MCF 10A (cell line): ENCODE results near the gene TANC2. TPM values are rescaled to one million over a fixed set of nuclear protein-coding genes. Genes with fewer than 3 reads are reported as not detected.

Experiments
- BruUV-seq: library from RNA; stranded (reverse); fragments of 400-500 nt; replicated peaks from 2 replicates; lab custom pipeline; 2021; lab: Mats Ljungman, UMichigan
- CTCF ChIA-PET: fragments of 300-600 bp; sonication (Branson Sonifier 250); formaldehyde crosslinking; extraction: SDS; loops from one replicate; lab custom pipeline; 2021; ENCODE audit warnings: antibody characterized with exemption, inconsistent platforms; lab: Yijun Ruan, JAX
- POLR2A ChIA-PET: fragments of 300-600, 350-650 bp; sonication (Branson Sonifier 250); formaldehyde crosslinking; extraction: SDS; loops from one replicate; lab custom pipeline; 2020; ENCODE audit warnings: antibody characterized with exemption, inconsistent platforms; lab: Yijun Ruan, JAX
- DNase-seq: peaks from one replicate; pipeline ENCODE4 v3.0.0-alpha.2; 2018; ENCODE audit not compliant: unreplicated experiment
- H3K27ac Mint-ChIP-seq: one replicate; pipeline ENCODE4 v1.8.0; 2022; ENCODE audit warnings: mild to moderate bottlenecking, low read depth, mixed read lengths; ENCODE audit not compliant: unreplicated experiment
- H3K27me3 Mint-ChIP-seq: one replicate; pipeline ENCODE4 v1.8.0; 2022; ENCODE audit warnings: mixed read lengths; ENCODE audit not compliant: insufficient read depth, unreplicated experiment
- H3K36me3 Mint-ChIP-seq: one replicate; pipeline ENCODE4 v1.8.0; 2022; ENCODE audit warnings: mild to moderate bottlenecking, moderate library complexity, mixed read lengths; ENCODE audit not compliant: insufficient read depth, unreplicated experiment
- H3K4me1 Mint-ChIP-seq: one replicate; pipeline ENCODE4 v1.8.0; 2022; ENCODE audit warnings: mixed read lengths; ENCODE audit not compliant: insufficient read depth, unreplicated experiment
- H3K4me3 Mint-ChIP-seq: one replicate; pipeline ENCODE4 v1.8.0; 2022; ENCODE audit warnings: mild to moderate bottlenecking, moderate library complexity, mixed read lengths; ENCODE audit not compliant: unreplicated experiment
- H3K9me3 Mint-ChIP-seq: one replicate; pipeline ENCODE4 v1.8.0; 2022; ENCODE audit warnings: mixed read lengths; ENCODE audit not compliant: unreplicated experiment
- CTCF ChIP-seq: fragments of 200-600 bp; IDR thresholded peaks from one replicate; pipeline ENCODE4 v1.8.0; 2022; ENCODE audit warnings: antibody characterized with exemption, mild to moderate bottlenecking; ENCODE audit not compliant: unreplicated experiment
- intact Hi-C: fragments of 100-400 bp; cut with micrococcal nuclease; formaldehyde crosslinking; loops from 2 replicates; pipeline ENCODE4 v1.14.1; 2022
- total RNA-seq: library from RNA; stranded (reverse); gene quantifications from 2 replicates; pipeline ENCODE4 v1.2.3, GENCODE V29; 2022

Gene TANC2
- total RNA-seq, 1 experiment from 2014 or later: 141 TPM

DNA sequence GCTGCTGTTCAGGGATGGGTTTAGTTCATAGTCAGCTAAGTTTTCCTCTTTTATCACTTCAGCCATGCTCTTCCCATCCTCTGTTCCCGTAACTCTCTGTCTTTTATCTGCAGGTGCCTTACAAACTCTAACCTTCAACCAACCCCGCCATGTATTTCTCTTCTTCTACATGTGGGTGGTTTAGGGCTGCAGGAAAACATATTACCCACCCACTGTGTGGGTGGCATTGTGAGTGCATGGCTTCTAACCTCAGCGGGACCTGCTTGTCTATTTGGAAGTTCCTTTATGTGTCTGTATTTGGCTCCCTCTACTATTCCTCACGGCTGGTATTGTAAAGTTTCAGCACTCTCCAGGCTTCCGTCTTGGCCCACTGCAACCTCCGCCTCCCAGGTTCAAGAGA lies 39.0 kb upstream of the TANC2 start:
- POLR2A ChIA-PET: no interaction called here
- Mint-ChIP-seq H3K36me3 (no peaks in the 10 kb centered on the region), H3K4me3 (no peak overlapping the region), H3K27me3 (no peaks in the 10 kb centered on the region), H3K27ac (no peak overlapping the region), H3K9me3 (no peaks in the 10 kb centered on the region), H3K4me1 (no peaks in the 10 kb centered on the region)
- BruUV-seq: no TSS peak
- intact Hi-C loops: no loop called here
- no peak for DNase-seq
- CTCF ChIA-PET: no interaction called here
- no peak for TF ChIP-seq CTCF

GRCh38 chr17:62929320-62929719 lies 36.7 kb upstream of the TANC2 start:
- ChIA-PET POLR2A (interaction anchor here (1.1 kb wide), 1 partner anchor 46 kb away, joined by 4 read pairs; no protein-coding TSS in a partner anchor), CTCF (interaction anchor here (0.8 kb wide), 1 partner anchor 10 kb away, joined by 3 read pairs; no protein-coding TSS in a partner anchor)
- DNase-seq: no peak

GRCh38 chr17:62931101-62931500 lies 34.9 kb upstream of the TANC2 start:
- Mint-ChIP-seq H3K27me3 (no peaks in the 10 kb centered on the region), H3K9me3 (no peaks in the 10 kb centered on the region), H3K27ac (no peak overlapping the region), H3K4me3 (no peak overlapping the region), H3K4me1 (no peaks in the 10 kb centered on the region), H3K36me3 (no peaks in the 10 kb centered on the region)
- CTCF ChIA-PET: no interaction called here
- intact Hi-C loops: no loop called here
- DNase-seq: no peak
- no peak for TF ChIP-seq CTCF
- POLR2A ChIA-PET: no interaction called here
- BruUV-seq: no TSS peak

More at GRCh38 chr17:62929320-62929719, 36.7 kb upstream of the TANC2 start:
- Mint-ChIP-seq H3K36me3 (no peaks in the 10 kb centered on the region), H3K4me1 (no peaks in the 10 kb centered on the region), H3K4me3 (no peak overlapping the region), H3K27ac (no peak overlapping the region), H3K9me3 (no peaks in the 10 kb centered on the region), H3K27me3 (no peaks in the 10 kb centered on the region)
- intact Hi-C loops: no loop called here
- no TSS peak for BruUV-seq
- no peak for TF ChIP-seq CTCF

- Mint-ChIP-seq H3K27me3 (no peaks in the 10 kb centered on the region), H3K4me3 (no peak overlapping the region), H3K9me3 (no peaks in the 10 kb centered on the region), H3K36me3 (no peaks in the 10 kb centered on the region), H3K27ac (no peak overlapping the region), H3K4me1 (no peaks in the 10 kb centered on the region)
- intact Hi-C loops: no loop called here
- DNase-seq: no peak
- POLR2A ChIA-PET: interaction anchor here (0.6 to 1.2 kb wide), 2 partner anchors 10 to 191 kb away, joined by 3 to 4 read pairs; no protein-coding TSS in a partner anchor
- CTCF ChIA-PET: interaction anchor here (0.7 kb wide), 1 partner anchor 191 kb away, joined by 3 read pairs; no protein-coding TSS in a partner anchor
- no peak for TF ChIP-seq CTCF
- no TSS peak for BruUV-seq
Measured at GRCh38 chr17:62933501-62934385, 32.3 kb upstream of the TANC2 start.
